ENCODE measurements around the gene MYO5B.

DNA sequence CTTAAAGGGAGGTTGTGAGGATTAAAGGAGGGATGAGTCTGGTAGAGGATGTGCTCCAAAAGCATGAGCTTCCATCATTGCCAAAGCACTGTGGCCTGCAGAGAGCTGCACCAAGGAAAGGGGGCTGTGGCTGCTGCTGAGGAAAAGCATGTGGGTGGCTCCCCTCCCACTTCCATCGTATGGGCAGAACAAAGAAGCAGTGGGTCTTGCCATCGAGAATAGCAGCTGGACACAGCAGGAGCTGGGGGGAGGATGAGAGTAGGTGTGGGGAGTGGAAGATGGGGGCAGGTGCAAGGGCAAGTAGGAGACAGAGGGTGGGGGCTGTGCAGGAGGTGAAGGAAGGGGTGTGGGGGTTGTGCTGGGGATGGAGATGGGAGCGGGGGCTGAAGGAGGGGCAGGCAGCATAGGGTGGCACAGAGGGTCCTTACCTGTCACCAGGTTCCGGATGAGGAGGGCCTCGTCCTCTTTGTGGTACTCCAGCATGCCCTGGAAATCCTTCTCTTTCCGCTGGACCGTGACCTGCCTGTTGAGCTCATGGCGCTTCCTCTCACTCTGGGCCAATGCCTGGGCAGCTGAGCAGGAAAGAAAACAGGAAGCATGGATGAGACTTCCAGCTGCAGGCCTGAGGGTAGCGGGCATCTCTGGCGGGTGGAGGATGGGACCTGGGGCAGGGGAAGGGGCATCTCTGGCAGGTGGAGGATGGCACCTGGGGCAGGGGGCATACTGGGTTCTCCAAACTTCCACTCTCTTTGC, 348.1 kb downstream of the MYO5B start:
- TF ChIP-seq, protein P1, sequence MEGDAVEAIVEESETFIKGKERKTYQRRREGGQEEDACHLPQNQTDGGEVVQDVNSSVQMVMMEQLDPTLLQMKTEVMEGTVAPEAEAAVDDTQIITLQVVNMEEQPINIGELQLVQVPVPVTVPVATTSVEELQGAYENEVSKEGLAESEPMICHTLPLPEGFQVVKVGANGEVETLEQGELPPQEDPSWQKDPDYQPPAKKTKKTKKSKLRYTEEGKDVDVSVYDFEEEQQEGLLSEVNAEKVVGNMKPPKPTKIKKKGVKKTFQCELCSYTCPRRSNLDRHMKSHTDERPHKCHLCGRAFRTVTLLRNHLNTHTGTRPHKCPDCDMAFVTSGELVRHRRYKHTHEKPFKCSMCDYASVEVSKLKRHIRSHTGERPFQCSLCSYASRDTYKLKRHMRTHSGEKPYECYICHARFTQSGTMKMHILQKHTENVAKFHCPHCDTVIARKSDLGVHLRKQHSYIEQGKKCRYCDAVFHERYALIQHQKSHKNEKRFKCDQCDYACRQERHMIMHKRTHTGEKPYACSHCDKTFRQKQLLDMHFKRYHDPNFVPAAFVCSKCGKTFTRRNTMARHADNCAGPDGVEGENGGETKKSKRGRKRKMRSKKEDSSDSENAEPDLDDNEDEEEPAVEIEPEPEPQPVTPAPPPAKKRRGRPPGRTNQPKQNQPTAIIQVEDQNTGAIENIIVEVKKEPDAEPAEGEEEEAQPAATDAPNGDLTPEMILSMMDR (IDR thresholded peaks at IDR 0.05), result no peak
- no peak for TF ChIP-seq POLR2A (IDR thresholded peaks at IDR 0.05)

Data from Peyer's patch (tissue), 4 donors.